Effector memory CD4-positive, alpha-beta T cell (primary cell): ENCODE data around the gene ALPK3.

Experiments used
- DNase-seq, 3 donors: peaks; one replicate each; pipeline ENCODE4 v3.0.0-alpha.2; 2020
- H3K27ac ChIP-seq: 2 replicates; pipeline ENCODE4 v1.7.0; 2013; ENCODE audit warnings: mild to moderate bottlenecking, low read length, moderate library complexity; ENCODE audit not compliant: insufficient read depth, poor library complexity, severe bottlenecking
- H3K27me3 ChIP-seq: replicated peaks from 2 replicates; pipeline ENCODE4 v1.7.0; 2013; ENCODE audit warnings: mild to moderate bottlenecking, low read length; ENCODE audit not compliant: insufficient read depth, control insufficient read depth, poor library complexity, severe bottlenecking
- H3K36me3 ChIP-seq: 2 replicates; pipeline ENCODE4 v1.7.0; 2013; ENCODE audit warnings: mild to moderate bottlenecking, low read length, moderate library complexity; ENCODE audit not compliant: control insufficient read depth, insufficient read depth
- H3K4me1 ChIP-seq: 2 replicates; pipeline ENCODE4 v1.7.0; 2013; ENCODE audit warnings: low read length, mild to moderate bottlenecking; ENCODE audit not compliant: control insufficient read depth, insufficient read depth, poor library complexity, severe bottlenecking
- H3K4me3 ChIP-seq: 2 replicates; pipeline ENCODE4 v1.7.0; 2013; ENCODE audit warnings: low read length, low read depth, mild to moderate bottlenecking; ENCODE audit not compliant: insufficient read depth, poor library complexity, severe bottlenecking
- H3K9me3 ChIP-seq: 2 replicates; pipeline ENCODE4 v1.7.0; 2013; ENCODE audit warnings: mild to moderate bottlenecking, low read length, moderate library complexity; ENCODE audit not compliant: control insufficient read depth

ALPK3 gene

GRCh38 chr15:84879088-84879780 lies 62.1 kb downstream of the ALPK3 start:
- Histone ChIP-seq H3K4me1 (no peaks in the 10 kb centered on the region), H3K36me3 (no peaks in the 10 kb centered on the region), H3K27ac (no peak overlapping the region), H3K27me3 (no peaks in the 10 kb centered on the region), H3K9me3 (no peaks in the 10 kb centered on the region), H3K4me3 (no peak overlapping the region)
- no peak for DNase-seq

- Histone ChIP-seq H3K4me3 (no peak overlapping the region), H3K36me3 (no peaks in the 10 kb centered on the region), H3K9me3 (no peaks in the 10 kb centered on the region), H3K4me1 (no peaks in the 10 kb centered on the region), H3K27ac (no peak overlapping the region), H3K27me3 (no peaks in the 10 kb centered on the region)
- no peak for DNase-seq
Observed at GRCh38 chr15:84880007-84880406, 62.9 kb downstream of the ALPK3 start.

- Histone ChIP-seq H3K27ac (no peak overlapping the region), H3K4me1 (no peaks in the 10 kb centered on the region), H3K9me3 (no peaks in the 10 kb centered on the region), H3K36me3 (no peaks in the 10 kb centered on the region), H3K27me3 (no peaks in the 10 kb centered on the region), H3K4me3 (no peak overlapping the region)
- no peak for DNase-seq
Observed at GRCh38 chr15:84880822-84881519, 63.8 kb downstream of the ALPK3 start.

GRCh38 chr15:84881520-84881830 lies 64.3 kb downstream of the ALPK3 start:
- Histone ChIP-seq H3K36me3 (no peaks in the 10 kb centered on the region), H3K4me3 (no peak overlapping the region), H3K4me1 (no peaks in the 10 kb centered on the region), H3K9me3 (no peaks in the 10 kb centered on the region), H3K27ac (no peak overlapping the region), H3K27me3 (no peaks in the 10 kb centered on the region)
- no peak for DNase-seq

GRCh38 chr15:84883466-84883865 lies 66.3 kb downstream of the ALPK3 start:
- no peaks in the 10 kb centered on the region for H3K4me1 ChIP-seq
- H3K4me3 ChIP-seq = no peak overlapping the region
- H3K36me3 ChIP-seq = no peaks in the 10 kb centered on the region
- no peaks in the 10 kb centered on the region for H3K27me3 ChIP-seq
- no peaks in the 10 kb centered on the region for H3K9me3 ChIP-seq
- no peak overlapping the region for H3K27ac ChIP-seq
- no peak for DNase-seq

DNA sequence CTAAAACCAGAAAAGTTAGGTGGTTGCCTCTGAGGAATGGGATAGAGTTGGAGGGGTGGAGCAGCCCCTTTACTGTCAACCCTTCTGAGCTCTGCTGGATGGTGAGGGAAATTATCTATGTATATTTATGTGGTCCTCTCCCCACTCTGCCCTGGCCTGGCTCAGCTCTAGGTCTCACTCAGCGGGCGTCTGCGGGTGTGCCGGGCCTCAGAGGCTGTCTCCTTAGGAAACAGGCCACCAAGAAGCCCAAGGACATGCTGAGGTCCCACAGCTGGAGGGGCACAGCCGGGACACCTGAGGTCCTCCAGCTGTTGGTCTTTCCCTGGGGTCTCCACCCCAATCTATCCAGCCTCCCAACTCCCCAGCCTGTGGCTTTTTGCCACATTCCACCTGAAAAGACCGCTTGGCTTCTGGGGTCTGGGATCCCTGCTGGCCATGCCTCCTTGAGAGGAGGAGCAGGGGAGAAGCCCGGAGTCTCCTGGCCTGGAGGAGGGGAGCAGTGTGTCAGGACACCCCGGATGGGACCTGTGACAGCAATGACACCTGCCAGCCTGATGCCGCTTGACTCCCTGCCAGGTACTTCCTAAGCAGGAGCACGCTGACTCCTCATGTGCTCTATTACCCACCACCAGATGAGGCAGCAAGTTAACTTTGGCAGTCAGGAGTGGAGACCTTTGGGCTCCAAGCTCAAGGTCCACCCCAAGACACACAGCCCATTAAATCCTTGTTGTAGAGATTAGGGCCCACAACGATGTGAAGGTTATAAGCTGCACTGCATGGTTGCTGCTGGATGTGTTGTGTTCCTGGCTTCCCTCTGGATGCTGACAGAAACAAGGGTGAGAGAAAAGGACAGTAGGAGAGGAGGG lies 67.0 kb downstream of the ALPK3 start, which contains the start of gene SLC28A1:
SLC28A1 (plus strand) TSS at position 747 of the 866 bp plus-strand sequence. CDS start 3,099 bp downstream, outside the sequence.
- Histone ChIP-seq H3K27ac (no peak within 1 kb of the TSS), H3K4me3 (no peak within 1 kb of the TSS), H3K36me3 (no peaks in the 10 kb centered on the region), H3K9me3 (no peaks in the 10 kb centered on the region), H3K4me1 (no peaks in the 10 kb centered on the region), H3K27me3 (no peaks in the 10 kb centered on the region)
- DNase-seq = no peak

- Histone ChIP-seq H3K27me3 (no peaks in the 10 kb centered on the region), H3K36me3 (no peaks in the 10 kb centered on the region), H3K4me1 (no peaks in the 10 kb centered on the region), H3K27ac (no peak overlapping the region), H3K9me3 (no peaks in the 10 kb centered on the region), H3K4me3 (no peak overlapping the region)
- DNase-seq = no peak
Observed at GRCh38 chr15:84885801-84886200, 68.6 kb downstream of the ALPK3 start.

DNA sequence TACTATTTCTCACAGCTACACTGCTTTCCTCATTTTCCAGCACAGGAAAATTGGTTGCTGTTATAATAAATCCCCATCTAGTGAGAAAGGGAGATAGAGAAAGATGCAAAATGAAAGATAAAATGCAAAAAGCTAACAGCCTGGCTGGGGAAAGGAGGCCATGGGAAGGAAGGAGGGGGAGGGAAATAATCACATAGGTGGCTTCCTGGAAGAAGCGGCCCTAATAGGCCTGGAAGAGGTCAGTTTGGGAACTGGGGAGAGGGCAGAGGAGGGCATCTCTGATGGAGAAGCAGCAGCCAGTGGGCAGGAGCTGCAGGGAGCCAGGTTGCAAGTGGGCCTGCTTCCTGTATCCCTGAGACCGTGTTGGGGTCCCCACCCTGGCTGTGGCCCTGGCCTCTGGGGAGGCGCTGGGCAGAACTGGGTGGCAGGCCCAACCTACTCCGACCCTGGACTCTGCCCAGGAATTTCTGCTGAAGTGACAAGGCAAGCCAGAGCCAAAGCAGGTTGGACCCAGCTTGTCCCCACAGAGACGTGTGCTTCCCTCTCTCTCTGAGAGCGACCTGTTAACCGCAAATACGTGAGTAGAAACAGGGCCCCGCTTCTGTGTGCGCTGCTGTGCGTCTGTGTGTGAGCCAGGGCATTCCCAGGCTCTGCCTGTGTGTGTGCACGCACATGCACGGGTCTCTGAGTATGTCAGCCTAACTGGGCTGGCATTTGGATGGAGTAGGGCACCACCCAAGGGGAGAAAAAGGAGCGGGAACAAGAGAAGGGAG lies 69.2 kb downstream of the ALPK3 start:
- no peak for DNase-seq
- Histone ChIP-seq H3K4me3 (no peak overlapping the region), H3K36me3 (no peaks in the 10 kb centered on the region), H3K9me3 (no peaks in the 10 kb centered on the region), H3K4me1 (no peaks in the 10 kb centered on the region), H3K27me3 (no peaks in the 10 kb centered on the region), H3K27ac (no peak overlapping the region)

- DNase-seq = no peak
- Histone ChIP-seq H3K27ac (no peak overlapping the region), H3K36me3 (no peaks in the 10 kb centered on the region), H3K4me3 (no peak overlapping the region), H3K9me3 (no peaks in the 10 kb centered on the region), H3K27me3 (no peaks in the 10 kb centered on the region), H3K4me1 (no peaks in the 10 kb centered on the region)
Observed at GRCh38 chr15:84886984-84887299, 69.8 kb downstream of the ALPK3 start.
